HG03469 (cell line): Measurements from ENCODE around the gene IYD.
"Not testable (repeated sequence)": the region's sequence is repeated elsewhere in the genome, so short reads cannot be mapped to it uniquely, and the experiment has no call there.

Experiments
- ATAC-seq: cut with Tn5 transposase; IDR thresholded peaks from one replicate; pipeline ENCODE4 v1.9.1; 2021; ENCODE audit warnings: mild to moderate bottlenecking, moderate library complexity, moderate number of reproducible peaks; ENCODE audit not compliant: unreplicated experiment

The IYD gene

DNA sequence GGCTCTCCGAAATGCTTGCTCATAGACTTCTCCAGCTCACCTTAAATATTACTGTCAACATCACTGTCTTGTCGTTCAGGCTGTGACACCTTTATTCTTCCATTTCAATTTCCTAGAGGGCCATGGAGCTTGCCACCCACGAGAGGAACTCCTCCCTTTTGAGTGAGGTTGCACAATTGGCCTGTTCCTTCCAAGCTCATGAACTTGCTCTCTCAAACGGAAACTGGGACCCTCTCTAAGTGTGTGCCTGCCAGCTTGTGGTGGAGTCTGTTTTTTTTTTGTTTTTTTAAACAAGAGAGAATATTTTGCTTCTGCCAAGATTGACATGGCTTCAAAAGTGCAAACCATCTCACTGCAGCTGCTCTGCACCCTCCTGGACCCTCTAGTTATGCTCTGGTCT, 19.3 kb upstream of the IYD start:
- no peak for ATAC-seq

DNA sequence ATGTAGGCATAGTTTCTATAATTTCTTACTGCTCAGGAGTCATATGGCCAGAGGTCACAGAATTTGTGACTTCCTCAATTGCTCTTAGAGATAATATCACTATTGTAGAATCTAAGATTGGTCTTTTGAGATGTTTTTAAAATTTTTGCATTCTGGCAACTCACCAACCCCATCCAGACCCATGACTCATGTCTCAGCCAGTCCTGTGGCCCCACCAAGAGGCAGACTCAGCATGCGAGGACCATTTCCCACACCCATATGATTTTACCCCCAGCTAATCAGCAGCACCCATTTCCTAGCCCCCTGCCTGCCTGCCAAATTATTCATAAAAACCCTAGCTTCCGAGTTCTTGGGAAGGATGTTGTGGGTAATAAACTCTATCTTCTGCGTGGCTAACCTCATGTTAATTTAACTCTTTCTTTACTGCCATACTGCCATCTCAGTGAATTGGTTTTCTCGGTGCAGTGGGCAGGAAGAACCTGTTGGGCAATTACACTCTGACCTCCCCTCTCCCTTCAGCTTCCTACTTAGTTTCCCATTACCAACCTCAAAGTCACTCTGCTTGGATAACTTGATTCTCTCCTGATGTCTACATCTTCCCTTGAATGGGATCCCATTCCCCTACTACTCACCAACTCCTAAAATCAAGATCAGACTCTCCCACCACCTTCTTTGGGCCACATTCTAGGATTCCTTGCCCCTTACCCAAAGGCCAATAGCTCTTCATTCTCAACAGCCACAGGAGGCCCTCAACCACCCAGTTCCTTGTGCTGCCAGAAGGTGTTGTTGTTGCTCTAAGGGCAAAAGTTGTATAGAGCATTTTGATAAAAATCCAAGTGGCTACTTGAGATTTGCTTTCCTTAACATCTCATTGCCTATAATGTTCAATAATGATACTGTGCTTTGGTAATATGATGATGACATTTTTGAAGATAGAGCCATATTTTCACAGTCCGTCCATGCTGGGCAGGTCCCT, 16.2 kb upstream of the IYD start:
- no peak for ATAC-seq

DNA sequence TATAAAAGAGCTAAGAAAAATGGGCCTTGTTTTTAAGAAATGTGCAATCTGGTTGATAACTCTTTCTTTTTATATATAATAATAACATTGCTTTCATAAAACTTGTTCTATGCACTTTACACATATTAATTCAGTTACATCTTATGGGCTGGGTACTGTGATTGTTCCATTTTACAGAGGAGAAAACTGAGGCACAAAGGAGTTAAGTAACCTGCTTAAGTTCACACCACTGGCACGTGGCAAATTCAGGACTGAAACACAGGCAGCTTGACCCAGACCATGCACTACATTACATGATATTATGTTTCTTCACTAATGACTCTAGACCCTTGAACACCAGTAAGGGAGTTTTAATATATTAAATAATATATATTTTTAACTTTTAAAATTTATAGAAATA, 15.4 kb upstream of the IYD start:
- ATAC-seq, result no peak

DNA sequence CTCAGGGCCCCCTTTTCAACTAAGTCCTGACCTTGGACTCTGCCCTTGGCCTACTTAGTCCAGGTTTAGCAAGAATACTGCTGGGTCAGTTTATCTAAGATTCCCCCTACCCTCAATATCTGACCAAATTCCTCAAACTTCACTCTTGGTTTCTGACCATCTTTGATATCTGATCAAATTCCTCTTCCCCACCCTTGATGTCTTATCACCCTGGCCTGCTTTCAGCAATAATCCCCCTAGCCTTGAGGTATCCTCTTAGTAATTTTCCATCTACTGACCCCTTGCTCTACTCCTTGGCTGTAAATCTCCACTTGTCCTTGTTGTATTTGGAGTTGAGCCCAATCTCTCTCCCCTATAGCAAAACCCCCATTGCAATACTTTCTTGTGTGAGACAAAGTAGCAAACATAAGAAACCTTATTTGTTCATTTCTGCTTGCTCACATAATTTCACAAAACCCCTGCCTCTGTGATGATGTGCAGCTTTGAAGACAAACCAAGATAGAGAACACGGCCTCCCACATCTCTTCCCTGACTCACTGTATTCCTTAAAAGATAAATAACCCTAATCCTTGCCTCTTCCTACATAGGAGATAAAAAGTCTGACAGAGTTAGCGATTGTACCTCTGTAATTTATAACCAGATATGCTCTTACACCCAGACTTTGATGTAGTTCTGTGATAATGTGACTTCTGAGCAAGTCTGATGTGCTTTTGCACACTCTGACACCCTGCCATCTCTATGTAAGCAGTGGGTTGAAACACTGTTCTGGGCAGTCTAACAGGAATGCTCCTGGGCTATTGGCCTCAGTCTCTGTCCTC, 13.8 kb upstream of the IYD start:
- ATAC-seq, result no peak

DNA sequence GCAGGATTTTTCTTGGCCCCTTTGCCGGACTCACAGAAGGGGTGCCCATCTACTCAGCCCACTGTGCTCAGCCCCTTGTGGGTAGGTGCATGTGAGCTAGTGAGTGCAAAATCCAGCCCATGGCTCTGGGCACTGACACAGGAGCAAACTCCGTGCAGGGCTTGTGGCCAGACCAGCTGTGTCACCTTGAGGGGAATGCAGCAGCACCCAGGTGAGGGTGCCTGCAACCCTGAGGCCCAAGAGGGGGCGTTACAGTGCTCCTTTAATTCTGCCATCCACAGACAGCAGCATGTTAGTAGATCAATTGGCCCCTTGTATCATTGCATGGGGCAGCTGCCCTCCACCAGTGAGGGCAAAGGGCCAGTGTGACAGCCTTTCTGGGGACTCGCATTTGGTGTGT, 12.9 kb upstream of the IYD start:
- no peak for ATAC-seq

DNA sequence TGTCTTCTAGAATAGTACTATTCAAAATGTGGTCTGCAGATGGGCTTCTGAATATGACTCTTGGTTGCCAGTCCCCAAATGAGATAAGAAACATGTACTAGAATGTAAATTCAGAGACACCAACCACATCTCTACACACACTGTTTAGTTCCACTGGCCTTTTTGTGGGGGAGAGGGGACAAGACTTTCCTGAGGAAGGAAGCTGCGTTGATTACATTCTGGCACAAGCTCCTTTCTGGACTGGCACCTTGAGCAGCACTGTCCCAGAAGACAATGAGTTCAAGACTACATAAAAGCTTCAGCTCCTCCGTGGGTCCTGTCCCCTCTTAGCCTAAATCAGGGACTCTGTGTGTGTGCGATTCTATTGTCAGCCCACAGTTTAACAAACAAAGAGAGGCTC, 6.9 kb upstream of the IYD start:
- ATAC-seq, result no peak

DNA sequence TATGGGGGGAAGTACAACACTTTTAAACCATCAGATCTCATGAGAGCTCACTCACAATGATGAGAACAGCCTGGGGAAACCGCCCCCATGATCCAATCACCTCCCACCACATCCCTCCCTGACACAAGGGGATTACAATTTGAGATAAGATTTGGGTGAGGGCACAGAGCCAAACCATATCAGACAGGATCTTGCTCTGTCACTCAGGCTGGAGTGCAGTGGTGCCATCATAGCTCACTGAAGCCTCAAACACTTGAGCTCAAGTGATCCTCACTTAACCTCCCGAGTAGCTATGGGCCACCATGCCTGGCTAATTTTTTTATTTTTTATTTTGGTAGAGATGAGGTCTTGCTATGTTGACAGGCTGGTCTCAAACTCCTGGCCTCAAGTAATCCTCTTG, 5.1 kb upstream of the IYD start:
- no peak for ATAC-seq

DNA sequence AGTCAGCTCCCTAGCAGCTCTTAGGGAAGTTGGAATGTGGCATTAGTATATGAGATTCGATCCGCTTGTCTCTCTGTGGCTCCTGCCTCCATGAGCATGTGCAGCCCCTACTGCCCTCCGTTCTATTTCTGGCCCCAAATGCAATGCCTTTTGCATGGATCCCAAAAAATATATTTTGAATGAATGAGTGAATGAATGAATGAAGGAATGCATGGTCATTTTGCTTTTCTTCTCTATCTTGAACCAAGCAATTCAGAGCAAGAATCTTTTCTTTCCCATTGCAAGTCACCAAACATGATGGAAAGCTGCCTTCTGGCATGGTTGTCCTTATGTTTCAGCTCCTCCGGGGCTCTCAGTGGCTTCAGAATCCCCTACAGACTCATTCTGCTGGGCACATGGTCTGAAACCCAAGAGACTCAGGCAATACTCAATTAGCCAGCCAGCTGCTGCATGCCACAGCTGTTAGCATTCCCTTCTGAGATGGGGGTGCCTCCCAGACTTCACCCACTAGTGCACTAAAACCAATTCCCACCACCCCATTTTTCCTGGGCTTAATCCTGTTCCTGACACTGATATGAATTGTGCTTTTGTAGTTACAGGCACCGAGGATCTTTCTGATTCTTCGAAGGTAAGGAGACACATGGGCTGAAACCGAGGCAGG, 2.6 kb upstream of the IYD start:
- no peak for ATAC-seq

DNA sequence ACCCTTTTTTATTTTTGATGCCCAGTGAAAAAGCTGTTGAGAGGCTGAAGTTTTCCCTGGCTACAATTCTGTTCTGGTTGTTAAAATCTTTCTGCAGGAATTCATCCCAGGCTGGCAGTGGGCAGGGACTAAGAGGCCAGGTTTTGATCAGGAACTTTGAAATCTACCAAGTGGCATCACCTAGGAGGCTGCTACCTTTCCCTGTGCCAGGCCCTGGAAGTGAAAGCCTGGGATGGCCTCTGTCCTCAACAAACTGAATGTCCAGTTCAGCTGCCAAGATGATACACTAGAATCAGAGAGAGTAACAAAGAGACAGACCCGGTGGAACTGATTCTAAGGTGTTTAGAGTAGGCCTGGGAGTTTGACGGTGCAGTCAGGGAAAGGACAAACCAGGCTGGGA, 596 bp downstream of the IYD start:
- no peak for ATAC-seq

DNA sequence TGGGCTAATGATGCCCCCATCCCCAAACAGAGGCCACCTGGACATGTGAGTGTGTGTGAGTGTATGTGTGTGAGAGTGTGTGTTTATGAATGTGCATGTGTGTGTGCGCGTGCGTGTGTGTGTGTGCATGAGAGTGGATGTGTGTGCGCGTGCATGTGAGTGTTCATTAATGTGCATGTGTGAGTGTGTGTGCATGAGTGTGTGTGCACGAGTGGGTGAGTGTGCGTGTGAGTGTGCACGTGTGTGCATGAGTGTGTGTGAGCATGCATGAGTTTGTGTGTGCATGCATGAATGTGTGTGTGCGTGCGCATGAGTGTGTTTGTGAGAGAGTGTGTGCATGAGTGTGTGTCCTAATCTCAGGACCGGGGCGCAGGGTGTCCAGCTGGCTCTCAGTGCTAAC, 1.3 kb downstream of the IYD start:
- no peak for ATAC-seq

DNA sequence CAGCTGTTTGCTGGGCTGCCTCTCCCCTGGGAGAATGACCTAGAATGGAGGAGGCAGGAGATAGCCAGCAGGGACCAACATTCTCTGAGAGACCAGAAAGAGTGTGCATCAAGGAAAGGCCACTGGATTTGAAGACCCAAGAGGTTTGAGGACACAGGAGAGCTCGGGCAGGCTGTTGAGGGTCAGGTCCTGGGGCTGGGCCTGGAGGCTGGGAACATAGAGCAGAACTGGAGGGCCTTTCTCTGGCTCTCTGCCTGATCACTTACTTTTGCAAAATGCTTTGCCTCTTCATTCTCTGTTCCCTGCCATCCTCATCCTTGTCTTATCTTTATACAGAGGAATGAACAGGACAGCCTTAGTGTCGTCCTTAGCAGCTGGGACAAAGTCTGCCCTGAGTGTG, 2.5 kb downstream of the IYD start:
- ATAC-seq, result no peak

DNA sequence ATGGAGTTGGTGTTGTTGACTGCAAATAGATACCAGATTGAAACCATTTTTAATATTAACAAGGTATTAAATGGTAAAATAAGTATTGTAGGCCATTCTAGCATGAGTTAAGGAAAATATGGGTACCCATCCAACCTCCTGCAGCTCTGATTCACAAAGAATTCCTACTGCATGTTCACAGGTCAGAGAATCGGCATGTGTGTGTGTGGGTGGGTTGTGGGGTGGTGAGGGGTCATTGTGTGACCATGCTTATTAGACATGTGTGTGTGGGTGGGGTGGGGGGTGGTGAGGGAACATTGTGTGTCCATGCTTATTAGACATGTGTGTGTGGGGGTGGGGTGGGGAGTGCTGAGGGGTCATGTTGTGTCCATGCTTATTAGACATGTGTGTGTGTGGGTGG, 3.2 kb downstream of the IYD start:
- no peak for ATAC-seq

DNA sequence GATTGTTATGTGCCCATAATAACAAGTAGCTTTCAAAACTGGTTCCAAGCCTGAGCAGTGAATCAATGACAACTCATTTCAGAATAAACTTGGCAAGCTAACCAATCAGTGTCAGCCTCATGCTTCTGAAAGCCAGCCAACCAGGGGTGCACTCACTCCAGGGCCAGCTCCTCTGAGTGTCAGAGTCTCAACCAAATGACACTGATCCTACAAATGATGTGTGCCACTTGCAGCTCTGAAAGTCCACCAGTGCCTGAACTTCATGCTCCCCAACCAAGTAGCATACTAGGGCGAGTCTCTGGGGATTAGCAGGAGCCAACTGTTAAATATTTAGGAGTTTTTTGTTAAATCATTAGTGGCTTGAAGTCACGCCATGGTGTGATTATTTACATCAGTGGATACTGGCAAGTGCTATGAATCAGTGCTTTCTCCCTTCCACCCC, 4.5 kb downstream of the IYD start:
- ATAC-seq, result no peak

DNA sequence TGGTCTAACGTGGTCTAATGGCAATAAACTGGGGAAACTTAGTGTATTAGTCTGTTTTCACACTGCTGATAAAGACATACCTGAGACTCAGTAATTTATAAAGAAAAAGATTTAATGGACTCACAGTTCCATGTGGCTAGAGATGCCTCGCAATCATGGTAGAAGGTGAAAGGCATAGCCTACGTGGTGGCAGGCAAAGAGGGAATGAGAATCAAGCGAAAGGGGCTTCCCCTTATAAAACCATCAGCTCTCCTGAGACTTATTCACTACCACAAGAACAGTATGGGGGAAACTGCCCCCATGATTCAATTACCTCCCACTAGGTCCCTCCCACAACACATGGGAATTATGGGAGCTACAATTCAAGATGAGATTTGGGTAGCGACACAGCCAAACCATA, 5.5 kb downstream of the IYD start:
- ATAC-seq, result not testable (repeated sequence)

DNA sequence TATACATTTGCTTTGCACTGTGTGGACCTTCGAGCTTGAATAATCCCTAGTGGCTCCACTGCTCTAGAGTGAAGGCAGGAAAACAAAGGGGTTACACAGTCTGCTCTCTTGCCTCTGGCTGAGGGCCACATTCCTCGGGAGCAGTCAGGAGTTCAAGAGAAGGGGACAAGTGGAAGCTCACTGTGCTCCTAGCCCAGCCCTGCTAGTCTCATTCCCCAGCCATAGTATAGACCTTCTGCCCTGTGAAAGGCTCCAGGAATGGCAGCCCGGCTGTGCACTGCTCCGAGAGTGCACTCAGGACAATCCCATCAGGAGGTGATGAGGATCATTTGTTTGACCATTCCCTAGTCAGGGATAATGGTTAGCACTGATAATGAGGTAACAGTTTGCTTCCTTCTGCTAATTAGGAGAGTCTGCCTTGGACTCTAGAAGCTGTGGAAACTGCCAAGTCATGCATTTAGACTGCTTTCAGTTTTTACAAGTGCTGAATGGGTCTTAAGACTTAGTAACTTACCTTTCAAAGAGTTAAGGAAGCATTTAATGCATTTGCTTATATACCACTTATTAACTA, 8.5 kb downstream of the IYD start:
- no peak for ATAC-seq

DNA sequence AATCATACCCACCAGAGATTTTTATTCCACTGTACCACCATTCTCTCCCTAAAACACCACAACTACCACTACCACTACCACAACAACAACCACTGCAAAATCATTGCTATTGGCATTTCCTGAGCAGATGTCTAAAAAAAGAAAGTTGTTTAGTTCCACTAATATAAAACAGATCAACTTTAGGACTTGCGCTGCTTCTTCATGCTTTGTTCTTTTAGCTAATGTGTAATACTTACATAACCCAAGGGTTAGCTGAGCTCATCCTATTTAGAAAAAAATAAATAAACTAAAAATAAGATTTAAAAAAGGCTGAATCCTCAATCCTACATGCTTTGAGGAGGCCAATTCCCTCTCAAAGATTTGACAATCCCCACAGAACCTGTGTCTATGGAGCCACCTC, 11.4 kb downstream of the IYD start:
- no peak for ATAC-seq

DNA sequence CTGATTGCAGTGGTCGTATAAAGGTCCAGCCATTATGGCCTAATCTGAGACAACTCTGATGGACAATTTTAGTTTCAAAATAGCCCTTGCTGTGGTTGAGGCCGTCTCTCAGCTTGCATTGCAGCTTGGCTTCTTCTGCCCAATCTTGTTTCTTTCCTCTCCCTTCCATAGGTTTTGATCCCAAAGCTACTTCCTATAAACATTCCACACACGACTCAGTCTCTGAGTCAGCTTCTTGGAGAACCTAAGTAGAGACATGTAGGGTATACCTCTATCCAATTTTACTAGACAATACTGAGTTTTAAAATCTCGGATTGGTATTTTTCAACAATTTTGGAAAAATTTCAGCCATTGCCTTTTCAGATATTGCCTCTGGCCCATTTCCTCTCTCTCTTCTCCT, 13.4 kb downstream of the IYD start:
- ATAC-seq, result no peak

DNA sequence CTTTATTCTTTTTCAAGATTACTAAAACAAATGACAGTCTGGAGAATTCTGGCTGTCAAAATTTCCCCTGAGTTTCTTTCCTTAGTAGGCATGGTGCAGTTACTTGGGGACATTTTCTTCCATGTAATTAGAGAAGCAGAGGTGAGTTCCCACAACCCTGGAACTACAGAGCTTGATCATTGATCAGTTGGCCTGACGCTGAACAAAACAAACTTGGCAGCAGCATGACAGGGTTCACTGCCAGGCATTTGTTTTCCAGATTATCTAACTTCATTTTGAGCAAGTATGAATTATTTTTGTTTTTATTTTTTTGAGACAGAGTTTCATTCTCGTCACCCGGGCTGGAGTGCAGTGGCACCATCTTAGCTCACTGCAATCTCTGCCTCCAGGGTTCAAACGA, 22.6 kb downstream of the IYD start:
- ATAC-seq, result no peak

DNA sequence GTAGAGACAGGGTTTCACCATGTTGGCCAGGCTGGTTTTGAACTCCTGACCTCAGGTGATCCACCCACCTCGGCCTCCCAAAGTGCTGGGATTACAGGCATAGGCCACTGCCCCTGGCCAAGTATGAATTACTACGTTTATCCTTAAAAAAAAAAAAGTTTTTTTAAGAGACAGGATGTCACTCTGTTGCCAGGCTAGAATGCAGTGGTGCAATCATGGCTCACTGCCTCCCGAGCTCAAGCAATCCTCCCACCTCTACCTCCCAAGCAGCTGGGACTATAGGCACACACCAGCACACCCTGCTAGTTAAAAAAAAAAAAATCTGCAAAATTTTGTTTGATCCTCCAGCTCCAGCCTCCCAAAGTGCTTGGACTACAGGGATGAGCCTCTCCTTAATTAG, 23.1 kb downstream of the IYD start:
- no peak for ATAC-seq

DNA sequence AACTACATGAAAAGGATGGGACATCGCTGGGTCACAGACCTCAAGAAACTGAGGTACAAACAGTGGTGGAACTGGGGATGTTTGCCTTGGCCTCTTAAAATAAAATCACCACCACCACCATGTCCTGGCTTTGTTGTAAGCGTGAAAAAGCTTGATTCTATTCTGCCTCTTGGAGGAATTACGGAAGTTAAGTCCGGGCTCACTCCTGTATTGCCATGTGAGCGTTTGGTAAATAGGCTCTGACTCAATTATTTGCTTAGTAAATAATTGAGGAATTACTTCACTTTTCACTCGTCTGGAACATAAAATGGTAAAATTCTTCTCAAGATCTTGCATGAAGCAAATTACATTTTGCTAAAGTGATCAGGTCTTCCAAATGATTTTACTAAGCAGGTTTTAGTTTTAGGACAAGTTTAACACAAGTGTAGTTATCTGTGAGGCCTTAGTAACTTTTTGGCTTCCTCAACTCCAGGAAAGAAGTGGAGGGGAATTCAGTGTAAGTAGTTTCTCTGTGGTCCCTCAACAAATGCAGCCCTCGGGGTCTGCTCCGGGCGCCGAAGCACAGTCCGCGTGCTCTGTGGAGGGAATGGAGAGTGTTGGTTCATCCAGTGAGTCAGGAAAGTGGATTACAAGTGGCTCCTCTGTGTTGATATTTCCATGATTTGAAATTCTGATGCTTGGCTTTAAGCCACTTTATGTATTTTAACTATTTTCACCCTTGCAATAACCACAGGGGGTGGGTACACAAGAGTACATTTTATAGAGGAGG, 23.8 kb downstream of the IYD start:
- no peak for ATAC-seq
